ENCODE results near the gene NKAPD1. TPM values are rescaled to one million over a fixed set of nuclear protein-coding genes. Genes with fewer than 3 reads are reported as not detected.

The NKAPD1 gene
- total and polyA plus RNA-seq, 2 of the 13 experiments (the other 11 are each of a cell fraction or from before 2014, with no cell fraction given) = 11.2 to 22.5 TPM

DNA sequence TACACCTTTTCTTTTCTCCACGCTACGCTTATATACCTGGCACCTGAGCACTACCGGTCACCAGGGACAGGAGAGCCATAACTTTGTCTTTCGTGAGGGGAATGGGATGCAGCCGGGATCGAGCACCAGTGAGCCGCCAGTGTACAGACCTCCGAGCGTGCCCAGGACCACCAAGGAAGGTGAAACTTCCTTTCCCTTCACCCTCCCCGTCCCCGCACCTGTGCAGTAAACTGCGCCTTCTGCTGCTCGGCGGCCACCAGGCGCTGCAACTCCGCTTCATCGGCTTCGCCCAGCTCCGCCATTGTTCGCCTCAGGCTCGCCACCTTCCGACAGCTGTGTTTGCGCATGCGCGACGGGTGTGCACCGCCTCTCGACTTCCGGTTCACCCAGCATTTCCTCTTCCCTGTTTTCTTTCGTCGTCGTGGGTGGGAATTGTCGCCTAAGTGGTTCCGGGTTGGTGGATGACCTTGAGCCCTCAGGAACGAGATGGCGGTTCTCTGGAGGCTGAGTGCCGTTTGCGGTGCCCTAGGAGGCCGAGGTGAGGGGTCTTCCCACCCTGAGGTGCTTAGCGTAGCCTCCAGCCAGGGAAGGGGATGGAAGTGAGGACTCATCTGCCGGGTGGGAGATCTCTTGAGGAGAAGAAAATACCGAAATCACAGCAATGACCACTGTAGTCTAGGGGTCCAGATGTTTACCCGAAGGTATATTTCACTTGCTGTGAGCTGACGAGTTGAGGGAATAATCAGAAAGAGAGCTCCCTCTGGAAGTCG lies 12.5 kb downstream of the NKAPD1 start, which contains the start of the genes SDHD and TIMM8B (continued):
- TF ChIP-seq, protein P1, sequence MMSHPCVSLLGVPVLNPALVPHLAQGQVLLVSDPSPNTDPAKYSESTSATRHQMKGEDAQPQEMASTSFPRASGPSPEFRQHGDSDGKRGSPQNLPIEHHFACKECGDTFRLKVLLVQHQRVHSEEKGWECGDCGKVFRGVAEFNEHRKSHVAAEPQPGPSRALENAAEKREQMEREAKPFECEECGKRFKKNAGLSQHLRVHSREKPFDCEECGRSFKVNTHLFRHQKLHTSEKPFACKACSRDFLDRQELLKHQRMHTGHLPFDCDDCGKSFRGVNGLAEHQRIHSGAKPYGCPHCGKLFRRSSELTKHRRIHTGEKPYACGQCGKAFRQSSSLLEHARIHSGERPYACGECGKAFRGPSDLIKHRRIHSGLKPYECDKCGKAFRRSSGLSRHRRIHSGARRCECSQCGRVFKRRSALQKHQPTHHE (CRISPR knock-in tag; IDR thresholded peaks at IDR 0.05; ENCODE audit: borderline replicate concordance) = no peak; the same call in 1 of the 2 replicates
- TF ChIP-seq SRF (IDR thresholded peaks at IDR 0.05; ENCODE audit: low read depth, low read length) (no peak), ZNF589 (CRISPR knock-in tag; conservative IDR thresholded peaks at IDR 0.05) (peak; percentile 86), PCBP2 (optimal IDR thresholded peaks at IDR 0.05; ENCODE audit: low read depth, low read length, poor library complexity, severe bottlenecking) (no peak), ZNF7 (CRISPR knock-in tag; IDR thresholded peaks at IDR 0.05) (peak; percentile 10; the same call in 1 of the 2 replicates), THYN1 (CRISPR knock-in tag; IDR thresholded peaks at IDR 0.05; ENCODE audit: borderline replicate concordance, low read depth) (no peak), TAF1 (CRISPR knock-in tag; IDR thresholded peaks at IDR 0.05) (peak; percentile 97), HCFC1 (IDR thresholded peaks at IDR 0.05; ENCODE audit: low read depth, low read length) (peak; percentile 67), SETDB1 (CRISPR knock-in tag; IDR thresholded peaks at IDR 0.05; ENCODE audit: borderline replicate concordance) (no peak), MAZ (IDR thresholded peaks at IDR 0.05; ENCODE audit: borderline replicate concordance, low read depth, low read length) (no peak), MAZ (CRISPR knock-in tag; IDR thresholded peaks at IDR 0.05; ENCODE audit: low read depth) (0 out of 2 replicates have a peak, but pooled peaks have one; percentile 35), POLR2G (IDR thresholded peaks at IDR 0.05; ENCODE audit: low read depth, low read length) (peak; percentile 95), ZNF101 (CRISPR knock-in tag; IDR thresholded peaks at IDR 0.05; ENCODE audit: borderline replicate concordance, low read depth) (no peak), GPN1 (CRISPR knock-in tag; IDR thresholded peaks at IDR 0.05; ENCODE audit: borderline replicate concordance) (0 out of 2 replicates have a peak, but pooled peaks have one; percentile 5), HHEX (CRISPR knock-in tag; IDR thresholded peaks at IDR 0.05) (no peak), HMG20B (CRISPR knock-in tag; conservative IDR thresholded peaks at IDR 0.05) (no peak)
- TF ChIP-seq, protein P2, sequence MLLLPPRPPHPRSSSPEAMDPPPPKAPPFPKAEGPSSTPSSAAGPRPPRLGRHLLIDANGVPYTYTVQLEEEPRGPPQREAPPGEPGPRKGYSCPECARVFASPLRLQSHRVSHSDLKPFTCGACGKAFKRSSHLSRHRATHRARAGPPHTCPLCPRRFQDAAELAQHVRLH (CRISPR knock-in tag; IDR thresholded peaks at IDR 0.05; ENCODE audit: borderline replicate concordance, low read depth) = peak; percentile 60; the same call in 1 of the 2 replicates
- TF ChIP-seq, protein P3, sequence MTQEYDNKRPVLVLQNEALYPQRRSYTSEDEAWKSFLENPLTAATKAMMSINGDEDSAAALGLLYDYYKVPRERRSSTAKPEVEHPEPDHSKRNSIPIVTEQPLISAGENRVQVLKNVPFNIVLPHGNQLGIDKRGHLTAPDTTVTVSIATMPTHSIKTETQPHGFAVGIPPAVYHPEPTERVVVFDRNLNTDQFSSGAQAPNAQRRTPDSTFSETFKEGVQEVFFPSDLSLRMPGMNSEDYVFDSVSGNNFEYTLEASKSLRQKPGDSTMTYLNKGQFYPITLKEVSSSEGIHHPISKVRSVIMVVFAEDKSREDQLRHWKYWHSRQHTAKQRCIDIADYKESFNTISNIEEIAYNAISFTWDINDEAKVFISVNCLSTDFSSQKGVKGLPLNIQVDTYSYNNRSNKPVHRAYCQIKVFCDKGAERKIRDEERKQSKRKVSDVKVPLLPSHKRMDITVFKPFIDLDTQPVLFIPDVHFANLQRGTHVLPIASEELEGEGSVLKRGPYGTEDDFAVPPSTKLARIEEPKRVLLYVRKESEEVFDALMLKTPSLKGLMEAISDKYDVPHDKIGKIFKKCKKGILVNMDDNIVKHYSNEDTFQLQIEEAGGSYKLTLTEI (CRISPR knock-in tag; conservative IDR thresholded peaks at IDR 0.05) = no peak
